HEK293T (cell line): ENCODE data around the gene NID2.

Experiments used
- ARNT ChIP-seq: fragments of 450-650 bp; IDR thresholded peaks from 2 replicates; pipeline ENCODE4 v1.6.1; 2017; ENCODE audit warnings: mild to moderate bottlenecking
- BHLHE40 ChIP-seq: fragments of 450-650 bp; IDR thresholded peaks from 2 replicates; pipeline ENCODE4 v1.6.1; 2016; ENCODE audit warnings: mild to moderate bottlenecking, moderate library complexity, borderline replicate concordance
- ELF4 ChIP-seq: fragments of 450-650 bp; IDR thresholded peaks from 2 replicates; pipeline ENCODE4 v1.6.1; 2017; ENCODE audit warnings: antibody characterized with exemption
- FOXA1 ChIP-seq: fragments of 450-650 bp; IDR thresholded peaks from 2 replicates; pipeline ENCODE4 v1.6.1; 2016; ENCODE audit warnings: mild to moderate bottlenecking
- TARDBP ChIP-seq: fragments of 450-650 bp; IDR thresholded peaks from 2 replicates; pipeline ENCODE4 v1.6.1; 2016

DNA sequence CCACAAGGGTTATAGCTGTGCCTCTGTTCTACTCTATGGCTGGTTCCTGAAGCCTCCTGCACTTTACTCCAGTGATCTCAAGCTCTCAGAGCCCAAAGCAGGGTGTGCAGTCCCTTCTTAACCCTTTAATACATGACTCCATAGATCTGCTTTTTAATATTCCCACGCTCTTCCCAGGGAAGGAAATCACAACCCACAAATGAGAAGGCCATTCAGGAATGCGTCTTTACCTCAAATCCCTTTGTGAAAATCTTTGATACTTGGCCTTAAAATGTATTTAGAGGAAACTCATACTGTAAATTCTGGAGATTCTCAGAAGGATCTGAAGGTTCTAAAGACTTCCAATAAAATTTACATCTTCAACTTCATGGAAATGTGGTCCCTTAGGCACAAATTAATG is 17.0 kb downstream of the NID2 start:
- TF ChIP-seq ELF4: no peak
- no peak for TF ChIP-seq ARNT
- no peak for TF ChIP-seq FOXA1
- no peak for TF ChIP-seq TARDBP
- TF ChIP-seq BHLHE40: no peak
